Omental fat pad (tissue), 4 donors: ENCODE measurements around the gene ATP6V0A1. TPM values are rescaled to one million over a fixed set of nuclear protein-coding genes. Genes with fewer than 3 reads are reported as not detected.

ENCODE experiments used
- ATAC-seq: fragments of 150-250 bp; one replicate; pipeline ENCODE4 v1.9.1; 2016; ENCODE audit warnings: mild to moderate bottlenecking, moderate library complexity; ENCODE audit not compliant: low FRiP score
- DNase-seq: peaks from one replicate; pipeline ENCODE4 v3.0.0-alpha.2; 2019; ENCODE audit warnings: low spot score
- CTCF ChIP-seq, 3 donors: fragments of 450-650 bp; IDR thresholded peaks; one replicate each; pipeline ENCODE4 v1.5.1; 2016 to 2017; ENCODE audit warnings: antibody characterized with exemption in 3 of 3, mild to moderate bottlenecking in 3 of 3, moderate library complexity in 2 of 3
- total RNA-seq, 4 donors: library from RNA; depleted of rRNA; stranded (reverse); fragments of >200 nt; gene quantifications; one replicate each; pipeline ENCODE4 v1.1.0, GENCODE V29; 2016

Gene ATP6V0A1
- total RNA-seq, 4 donors from 2014 or later = 76.7 to 106 (median 89.2) TPM

GRCh38 chr17:42519546-42520491 is 61.1 kb downstream of the ATP6V0A1 start:
- peak; percentile 84 for DNase-seq
- ATAC-seq = peak; percentile 77
- TF ChIP-seq CTCF (IDR thresholded peaks at IDR 0.05) = no peak

GRCh38 chr17:42520540-42520951 is 61.9 kb downstream of the ATP6V0A1 start:
- ATAC-seq (no peak), DNase-seq (no peak)
- TF ChIP-seq CTCF (IDR thresholded peaks at IDR 0.05) = no peak

GRCh38 chr17:42521036-42521435 is 62.4 kb downstream of the ATP6V0A1 start:
- no peak for DNase-seq
- no peak for ATAC-seq

GRCh38 chr17:42521666-42522262 is 63.1 kb downstream of the ATP6V0A1 start:
- TF ChIP-seq CTCF (IDR thresholded peaks at IDR 0.05) = no peak
- no peak for DNase-seq
- no peak for ATAC-seq

More at GRCh38 chr17:42521036-42521435, 62.4 kb downstream of the ATP6V0A1 start:
- no peak for TF ChIP-seq CTCF (IDR thresholded peaks at IDR 0.05)

GRCh38 chr17:42522263-42522790 is 63.6 kb downstream of the ATP6V0A1 start:
- no peak for TF ChIP-seq CTCF (IDR thresholded peaks at IDR 0.05)
- no peak for DNase-seq
- ATAC-seq = no peak

GRCh38 chr17:42522798-42523278 is 64.2 kb downstream of the ATP6V0A1 start:
- no peak for ATAC-seq
- TF ChIP-seq CTCF (IDR thresholded peaks at IDR 0.05) = no peak
- no peak for DNase-seq
